ENCODE results near the gene KRTAP10-2.

KRTAP10-2 gene

DNA sequence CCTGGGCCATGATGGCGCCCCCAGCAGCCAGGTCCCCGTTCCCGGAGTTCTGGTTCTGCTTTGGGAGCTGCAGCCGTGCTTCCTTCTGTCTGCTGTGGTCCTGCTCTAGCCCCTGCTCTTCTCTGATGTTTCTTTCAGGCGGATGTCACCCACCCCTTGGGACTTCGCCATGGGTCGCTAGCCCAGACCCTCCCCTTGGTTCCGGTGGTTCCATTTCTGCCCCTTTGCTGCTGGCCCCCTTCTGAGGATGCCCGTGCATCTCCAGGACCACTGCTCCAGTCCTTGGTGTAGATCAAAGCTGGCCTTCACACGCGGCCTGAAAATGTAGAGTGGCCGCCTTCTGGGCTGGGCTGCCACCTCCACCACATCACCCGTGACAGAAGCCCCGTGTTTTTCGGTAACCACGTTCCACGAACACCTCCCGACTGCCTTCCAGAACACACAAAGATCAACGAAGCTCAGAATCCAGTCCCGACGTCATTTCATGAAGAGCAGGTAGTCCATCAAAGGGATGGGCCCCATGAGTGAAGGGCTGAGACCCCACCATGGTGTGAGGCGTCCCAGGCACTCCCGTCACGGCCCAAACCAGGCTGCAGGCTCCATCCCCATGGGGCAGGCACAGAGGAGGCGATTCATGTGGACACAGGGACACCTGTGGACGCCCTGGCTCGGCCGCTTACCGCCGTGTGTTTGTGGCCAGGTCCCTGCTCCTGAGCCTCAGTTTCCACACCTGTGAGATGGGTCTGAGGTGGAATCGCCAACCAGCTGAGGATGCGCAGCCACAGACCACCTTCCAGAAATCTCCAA, 35.7 kb downstream of the KRTAP10-2 start:
- TF ChIP-seq ZBTB7A (IDR thresholded peaks at IDR 0.05; ENCODE audit: low read depth) (no peak), YY1 (IDR thresholded peaks at IDR 0.05; ENCODE audit: low read depth) (no peak), EP300 (IDR thresholded peaks at IDR 0.05; ENCODE audit: borderline replicate concordance) (no peak), CEBPB (IDR thresholded peaks at IDR 0.05) (no peak), FOXM1 (IDR thresholded peaks at IDR 0.05; ENCODE audit: borderline replicate concordance, low read depth) (no peak), TEAD4 (IDR thresholded peaks at IDR 0.05) (no peak)
- TF ChIP-seq, protein P1, sequence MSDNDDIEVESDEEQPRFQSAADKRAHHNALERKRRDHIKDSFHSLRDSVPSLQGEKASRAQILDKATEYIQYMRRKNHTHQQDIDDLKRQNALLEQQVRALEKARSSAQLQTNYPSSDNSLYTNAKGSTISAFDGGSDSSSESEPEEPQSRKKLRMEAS (IDR thresholded peaks at IDR 0.05) = no peak
- TF ChIP-seq, protein P2, sequence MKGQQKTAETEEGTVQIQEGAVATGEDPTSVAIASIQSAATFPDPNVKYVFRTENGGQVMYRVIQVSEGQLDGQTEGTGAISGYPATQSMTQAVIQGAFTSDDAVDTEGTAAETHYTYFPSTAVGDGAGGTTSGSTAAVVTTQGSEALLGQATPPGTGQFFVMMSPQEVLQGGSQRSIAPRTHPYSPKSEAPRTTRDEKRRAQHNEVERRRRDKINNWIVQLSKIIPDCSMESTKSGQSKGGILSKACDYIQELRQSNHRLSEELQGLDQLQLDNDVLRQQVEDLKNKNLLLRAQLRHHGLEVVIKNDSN (IDR thresholded peaks at IDR 0.05) = no peak

DNA sequence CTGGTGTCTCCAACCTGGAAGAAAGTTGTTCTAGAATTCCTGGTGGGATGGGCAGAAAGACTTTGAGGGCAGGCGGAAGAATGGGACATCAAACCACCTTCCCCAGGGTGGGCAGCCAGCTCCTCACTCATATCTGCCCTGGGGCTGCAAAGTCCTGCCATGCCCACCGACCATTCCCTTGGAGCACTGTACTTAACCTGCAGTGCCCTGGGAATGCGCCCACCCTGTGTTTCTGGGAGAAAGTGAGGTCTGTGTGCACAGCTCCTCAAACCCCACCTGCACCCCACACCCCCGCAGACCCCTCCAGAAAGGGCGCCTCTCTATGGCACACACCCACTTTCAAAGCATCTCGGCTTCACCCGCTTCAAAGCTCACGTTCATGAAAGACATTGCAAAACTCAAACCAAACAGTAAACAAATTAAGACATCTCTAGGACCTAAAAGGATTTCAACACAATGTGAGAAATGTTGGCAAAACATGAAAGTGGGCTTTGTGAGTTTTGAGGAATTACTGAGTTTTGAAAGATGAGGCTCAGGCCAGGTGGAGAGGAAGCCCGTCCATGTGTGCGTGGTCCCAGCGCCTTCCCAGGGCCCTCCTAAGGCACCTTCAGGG, 36.5 kb downstream of the KRTAP10-2 start:
- TF ChIP-seq EP300 (IDR thresholded peaks at IDR 0.05; ENCODE audit: borderline replicate concordance) (no peak), CEBPB (IDR thresholded peaks at IDR 0.05) (no peak)
- TF ChIP-seq, protein P1 (IDR thresholded peaks at IDR 0.05) = no peak

DNA sequence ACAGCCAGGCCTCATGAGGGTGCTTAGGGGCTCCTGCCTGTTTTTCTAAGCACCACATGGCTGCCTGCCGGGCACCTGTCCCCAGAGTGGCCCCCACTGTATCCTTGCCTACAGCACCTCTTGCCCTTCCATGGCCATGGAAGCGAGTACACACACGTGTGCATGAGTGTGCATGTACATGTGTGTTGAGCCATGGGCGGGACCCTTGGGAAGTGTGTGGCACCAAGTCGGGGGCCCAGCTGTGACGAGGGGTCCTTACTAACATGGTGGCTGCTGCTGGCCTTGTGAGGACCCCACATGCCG, 37.1 kb downstream of the KRTAP10-2 start:
- no peak for TF ChIP-seq CEBPB (IDR thresholded peaks at IDR 0.05)
- TF ChIP-seq EP300 (IDR thresholded peaks at IDR 0.05; ENCODE audit: borderline replicate concordance) = no peak
- TF ChIP-seq NFIC (IDR thresholded peaks at IDR 0.05) = no peak
- TF ChIP-seq, protein P1 (IDR thresholded peaks at IDR 0.05) = no peak
- no peak for TF ChIP-seq CREB1 (IDR thresholded peaks at IDR 0.05; ENCODE audit: low read depth)
- TF ChIP-seq EGR1 (IDR thresholded peaks at IDR 0.05) = no peak
- TF ChIP-seq TEAD4 (IDR thresholded peaks at IDR 0.05) = no peak
- no peak for TF ChIP-seq TAF1 (IDR thresholded peaks at IDR 0.05; ENCODE audit: low read depth)
- TF ChIP-seq ZBTB7A (IDR thresholded peaks at IDR 0.05; ENCODE audit: low read depth) = no peak
- TF ChIP-seq RAD21 (IDR thresholded peaks at IDR 0.05; ENCODE audit: low read depth) = no peak
- TF ChIP-seq FOXM1 (IDR thresholded peaks at IDR 0.05; ENCODE audit: borderline replicate concordance, low read depth) = no peak
- TF ChIP-seq, protein P2 (IDR thresholded peaks at IDR 0.05) = no peak
- TF ChIP-seq YY1 (IDR thresholded peaks at IDR 0.05; ENCODE audit: low read depth) = no peak
- TF ChIP-seq, protein P3, sequence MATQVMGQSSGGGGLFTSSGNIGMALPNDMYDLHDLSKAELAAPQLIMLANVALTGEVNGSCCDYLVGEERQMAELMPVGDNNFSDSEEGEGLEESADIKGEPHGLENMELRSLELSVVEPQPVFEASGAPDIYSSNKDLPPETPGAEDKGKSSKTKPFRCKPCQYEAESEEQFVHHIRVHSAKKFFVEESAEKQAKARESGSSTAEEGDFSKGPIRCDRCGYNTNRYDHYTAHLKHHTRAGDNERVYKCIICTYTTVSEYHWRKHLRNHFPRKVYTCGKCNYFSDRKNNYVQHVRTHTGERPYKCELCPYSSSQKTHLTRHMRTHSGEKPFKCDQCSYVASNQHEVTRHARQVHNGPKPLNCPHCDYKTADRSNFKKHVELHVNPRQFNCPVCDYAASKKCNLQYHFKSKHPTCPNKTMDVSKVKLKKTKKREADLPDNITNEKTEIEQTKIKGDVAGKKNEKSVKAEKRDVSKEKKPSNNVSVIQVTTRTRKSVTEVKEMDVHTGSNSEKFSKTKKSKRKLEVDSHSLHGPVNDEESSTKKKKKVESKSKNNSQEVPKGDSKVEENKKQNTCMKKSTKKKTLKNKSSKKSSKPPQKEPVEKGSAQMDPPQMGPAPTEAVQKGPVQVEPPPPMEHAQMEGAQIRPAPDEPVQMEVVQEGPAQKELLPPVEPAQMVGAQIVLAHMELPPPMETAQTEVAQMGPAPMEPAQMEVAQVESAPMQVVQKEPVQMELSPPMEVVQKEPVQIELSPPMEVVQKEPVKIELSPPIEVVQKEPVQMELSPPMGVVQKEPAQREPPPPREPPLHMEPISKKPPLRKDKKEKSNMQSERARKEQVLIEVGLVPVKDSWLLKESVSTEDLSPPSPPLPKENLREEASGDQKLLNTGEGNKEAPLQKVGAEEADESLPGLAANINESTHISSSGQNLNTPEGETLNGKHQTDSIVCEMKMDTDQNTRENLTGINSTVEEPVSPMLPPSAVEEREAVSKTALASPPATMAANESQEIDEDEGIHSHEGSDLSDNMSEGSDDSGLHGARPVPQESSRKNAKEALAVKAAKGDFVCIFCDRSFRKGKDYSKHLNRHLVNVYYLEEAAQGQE (IDR thresholded peaks at IDR 0.05; ENCODE audit: low read depth) = no peak
- no peak for TF ChIP-seq TCF12 (IDR thresholded peaks at IDR 0.05; ENCODE audit: low read depth)

DNA sequence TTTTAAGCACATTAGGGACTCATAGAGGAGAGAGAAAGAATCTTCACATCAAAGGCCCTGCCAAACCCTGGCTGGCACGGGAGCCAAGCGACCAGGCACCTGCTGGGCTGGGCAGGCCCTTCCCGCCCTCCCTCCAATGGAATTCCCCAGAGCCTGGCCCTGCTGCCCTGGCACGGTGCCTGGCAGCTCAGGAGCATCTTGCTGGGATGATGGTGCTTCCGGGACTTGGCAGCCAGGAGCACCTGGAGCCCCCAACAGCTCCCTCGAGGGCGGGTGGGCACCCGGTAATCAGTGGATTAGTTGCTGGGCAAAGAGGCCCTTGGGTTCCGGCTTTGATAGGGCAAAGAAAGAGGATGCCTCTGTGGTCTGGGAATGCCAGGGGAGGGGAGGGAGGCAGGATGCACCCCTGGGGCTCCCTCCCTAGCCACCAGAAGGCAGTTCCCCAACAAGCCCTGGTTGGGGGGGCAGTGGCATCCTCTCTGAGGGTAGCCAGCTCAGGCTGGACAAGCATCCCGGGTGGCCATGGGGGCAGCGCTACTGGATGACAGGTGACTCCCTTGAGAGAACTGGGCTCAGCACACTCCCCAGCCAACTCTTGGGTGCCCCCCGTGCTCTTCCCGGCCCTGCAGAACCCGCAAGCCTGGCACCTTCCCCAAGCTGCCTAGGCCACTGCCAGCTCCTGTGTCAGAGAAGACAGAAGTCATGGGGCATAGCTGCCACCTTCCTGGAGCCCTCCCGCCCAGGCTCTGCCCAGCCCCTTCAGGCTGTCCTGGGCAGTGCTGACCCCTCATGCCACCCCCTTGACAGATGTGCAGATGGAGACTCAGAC, 37.7 kb downstream of the KRTAP10-2 start:
- TF ChIP-seq, protein P1 (IDR thresholded peaks at IDR 0.05) = no peak
- TF ChIP-seq FOXM1 (IDR thresholded peaks at IDR 0.05; ENCODE audit: borderline replicate concordance, low read depth) (no peak), TAF1 (IDR thresholded peaks at IDR 0.05; ENCODE audit: low read depth) (no peak), TCF12 (IDR thresholded peaks at IDR 0.05; ENCODE audit: low read depth) (peak; percentile 53; the same call in 1 of the 2 replicates), NFIC (IDR thresholded peaks at IDR 0.05) (peak; percentile 74), TEAD4 (IDR thresholded peaks at IDR 0.05) (peak; percentile 63; the same call in 1 of the 2 replicates), CREB1 (IDR thresholded peaks at IDR 0.05; ENCODE audit: low read depth) (no peak), YY1 (IDR thresholded peaks at IDR 0.05; ENCODE audit: low read depth) (no peak), RAD21 (IDR thresholded peaks at IDR 0.05; ENCODE audit: low read depth) (no peak), EP300 (IDR thresholded peaks at IDR 0.05; ENCODE audit: borderline replicate concordance) (no peak), ZBTB7A (IDR thresholded peaks at IDR 0.05; ENCODE audit: low read depth) (no peak), CEBPB (IDR thresholded peaks at IDR 0.05) (no peak)
- TF ChIP-seq, protein P3 (IDR thresholded peaks at IDR 0.05; ENCODE audit: low read depth) = no peak

All from Ishikawa (cell line).